ENCODE measurements around the gene POLR3K. TPM values are rescaled to one million over a fixed set of nuclear protein-coding genes. Genes with fewer than 3 reads are reported as not detected.
"Not testable (repeated sequence)": the region's sequence is repeated elsewhere in the genome, so short reads cannot be mapped to it uniquely, and the experiment has no call there.

The POLR3K gene
- total RNA-seq, 1 donor: 2.0 TPM

- Histone ChIP-seq H3K4me3 (ENCODE audit: low read length) (no peak overlapping the region), H3K9me3 (ENCODE audit: low read depth, low read length) (no peaks in the 10 kb centered on the region), H3K4me1 (ENCODE audit: insufficient read depth, low read length) (no peaks in the 10 kb centered on the region), H3K27me3 (ENCODE audit: insufficient read depth, low read length) (no peaks in the 10 kb centered on the region)
Observed at GRCh38 chr16:45454-45853, 8.0 kb downstream of the POLR3K start.

GRCh38 chr16:44655-45054 lies 8.8 kb downstream of the POLR3K start:
- peaks cover 4% of the 10 kb centered on the region for H3K4me1 ChIP-seq (ENCODE audit: insufficient read depth, low read length)
- no peak overlapping the region for H3K4me3 ChIP-seq (ENCODE audit: low read length)
- no peaks in the 10 kb centered on the region for H3K27me3 ChIP-seq (ENCODE audit: insufficient read depth, low read length)
- H3K9me3 ChIP-seq (ENCODE audit: low read depth, low read length): no peaks in the 10 kb centered on the region

- H3K27me3 ChIP-seq (ENCODE audit: insufficient read depth, low read length): no peaks in the 10 kb centered on the region
- H3K4me1 ChIP-seq (ENCODE audit: insufficient read depth, low read length): peaks cover 18% of the 10 kb centered on the region
- no peak overlapping the region for H3K4me3 ChIP-seq (ENCODE audit: low read length)
- no peaks in the 10 kb centered on the region for H3K9me3 ChIP-seq (ENCODE audit: low read depth, low read length)
Observed at GRCh38 chr16:43294-43693, 10.1 kb downstream of the POLR3K start.

- H3K27me3 ChIP-seq (ENCODE audit: insufficient read depth, low read length): no peaks in the 10 kb centered on the region
- H3K4me3 ChIP-seq (ENCODE audit: low read length): no peak overlapping the region
- no peaks in the 10 kb centered on the region for H3K9me3 ChIP-seq (ENCODE audit: low read depth, low read length)
- peaks cover 24% of the 10 kb centered on the region for H3K4me1 ChIP-seq (ENCODE audit: insufficient read depth, low read length)
Observed at GRCh38 chr16:42691-43090, 10.7 kb downstream of the POLR3K start.

- no peaks in the 10 kb centered on the region for H3K9me3 ChIP-seq (ENCODE audit: low read depth, low read length)
- no peak overlapping the region for H3K4me3 ChIP-seq (ENCODE audit: low read length)
- no peaks in the 10 kb centered on the region for H3K27me3 ChIP-seq (ENCODE audit: insufficient read depth, low read length)
- peaks cover 30% of the 10 kb centered on the region for H3K4me1 ChIP-seq (ENCODE audit: insufficient read depth, low read length)
Observed at GRCh38 chr16:42069-42457, 11.3 kb downstream of the POLR3K start.

- Histone ChIP-seq H3K4me3 (ENCODE audit: low read length) (no peak overlapping the region), H3K9me3 (ENCODE audit: low read depth, low read length) (no peaks in the 10 kb centered on the region), H3K27me3 (ENCODE audit: insufficient read depth, low read length) (no peaks in the 10 kb centered on the region), H3K4me1 (ENCODE audit: insufficient read depth, low read length) (peaks cover 35% of the 10 kb centered on the region)
Observed at GRCh38 chr16:41439-42068, 11.9 kb downstream of the POLR3K start.

- Histone ChIP-seq H3K4me1 (ENCODE audit: insufficient read depth, low read length) (peaks cover 56% of the 10 kb centered on the region), H3K4me3 (ENCODE audit: low read length) (no peak overlapping the region), H3K9me3 (ENCODE audit: low read depth, low read length) (no peaks in the 10 kb centered on the region), H3K27me3 (ENCODE audit: insufficient read depth, low read length) (no peaks in the 10 kb centered on the region)
Observed at GRCh38 chr16:38941-39892, 14.2 kb downstream of the POLR3K start.

- H3K27me3 ChIP-seq (ENCODE audit: insufficient read depth, low read length); H3K9me3 ChIP-seq (ENCODE audit: low read depth, low read length); H3K4me3 ChIP-seq (ENCODE audit: low read length): not testable (repeated sequence)
- peaks cover 63% of the 10 kb centered on the region for H3K4me1 ChIP-seq (ENCODE audit: insufficient read depth, low read length)
Observed at GRCh38 chr16:38206-38605, 15.2 kb downstream of the POLR3K start.

- H3K9me3 ChIP-seq (ENCODE audit: low read depth, low read length): no peaks in the 10 kb centered on the region
- H3K27me3 ChIP-seq (ENCODE audit: insufficient read depth, low read length): no peaks in the 10 kb centered on the region
- no peak overlapping the region for H3K4me3 ChIP-seq (ENCODE audit: low read length)
- peaks cover 63% of the 10 kb centered on the region for H3K4me1 ChIP-seq (ENCODE audit: insufficient read depth, low read length)
Observed at GRCh38 chr16:37511-37910, 15.9 kb downstream of the POLR3K start.

- no peaks in the 10 kb centered on the region for H3K27me3 ChIP-seq (ENCODE audit: insufficient read depth, low read length)
- no peaks in the 10 kb centered on the region for H3K9me3 ChIP-seq (ENCODE audit: low read depth, low read length)
- no peak overlapping the region for H3K4me3 ChIP-seq (ENCODE audit: low read length)
- H3K4me1 ChIP-seq (ENCODE audit: insufficient read depth, low read length): peaks cover 63% of the 10 kb centered on the region
Observed at GRCh38 chr16:36336-36984, 16.9 kb downstream of the POLR3K start.

- Histone ChIP-seq H3K4me1 (ENCODE audit: insufficient read depth, low read length) (peaks cover 63% of the 10 kb centered on the region), H3K27me3 (ENCODE audit: insufficient read depth, low read length) (no peaks in the 10 kb centered on the region), H3K4me3 (ENCODE audit: low read length) (no peak overlapping the region), H3K9me3 (ENCODE audit: low read depth, low read length) (no peaks in the 10 kb centered on the region)
Observed at GRCh38 chr16:35678-36305, 17.6 kb downstream of the POLR3K start.

- H3K4me1 ChIP-seq (ENCODE audit: insufficient read depth, low read length): peaks cover 63% of the 10 kb centered on the region
Observed at GRCh38 chr16:35011-35677, 18.3 kb downstream of the POLR3K start.

GRCh38 chr16:34648-34987 lies 18.8 kb downstream of the POLR3K start:
- Histone ChIP-seq H3K9me3 (ENCODE audit: low read depth, low read length) (no peaks in the 10 kb centered on the region), H3K4me1 (ENCODE audit: insufficient read depth, low read length) (peaks cover 59% of the 10 kb centered on the region), H3K27me3 (ENCODE audit: insufficient read depth, low read length) (no peaks in the 10 kb centered on the region), H3K4me3 (ENCODE audit: low read length) (peak overlapping the region; percentile 30)

More at GRCh38 chr16:35011-35677, 18.3 kb downstream of the POLR3K start:
- Histone ChIP-seq H3K9me3 (ENCODE audit: low read depth, low read length) (no peaks in the 10 kb centered on the region), H3K27me3 (ENCODE audit: insufficient read depth, low read length) (no peaks in the 10 kb centered on the region), H3K4me3 (ENCODE audit: low read length) (peak overlapping the region; percentile 30)

GRCh38 chr16:33877-34647 lies 19.3 kb downstream of the POLR3K start:
- H3K4me3 ChIP-seq (ENCODE audit: low read length): peak overlapping the region; percentile 30
- no peaks in the 10 kb centered on the region for H3K27me3 ChIP-seq (ENCODE audit: insufficient read depth, low read length)
- peaks cover 53% of the 10 kb centered on the region for H3K4me1 ChIP-seq (ENCODE audit: insufficient read depth, low read length)
- H3K9me3 ChIP-seq (ENCODE audit: low read depth, low read length): no peaks in the 10 kb centered on the region
